Astrocyte of the cerebellum (primary cell): ENCODE measurements around the gene LHFPL3.

Experiments
- DNase-seq: peaks from one replicate; pipeline ENCODE4 v3.0.0-alpha.2; 2011; ENCODE audit warnings: low read depth
- H3K4me3 ChIP-seq: 2 replicates; pipeline ENCODE4 v1.5.1; 2011; ENCODE audit warnings: mild to moderate bottlenecking, low read depth, low read length, moderate library complexity
- in situ Hi-C: cut with HindIII; loops from 2 replicates; pipeline ENCODE4 v1.10.0; 2017; ENCODE audit warnings: low sequenced_read_pairs
- TF ChIP-seq, protein P1 (sequence below): IDR thresholded peaks from 2 replicates; pipeline ENCODE4 v1.5.1; 2012; ENCODE audit warnings: low read length, low read depth, moderate library complexity, mild to moderate bottlenecking; ENCODE audit errors: missing control alignments

The LHFPL3 gene

DNA sequence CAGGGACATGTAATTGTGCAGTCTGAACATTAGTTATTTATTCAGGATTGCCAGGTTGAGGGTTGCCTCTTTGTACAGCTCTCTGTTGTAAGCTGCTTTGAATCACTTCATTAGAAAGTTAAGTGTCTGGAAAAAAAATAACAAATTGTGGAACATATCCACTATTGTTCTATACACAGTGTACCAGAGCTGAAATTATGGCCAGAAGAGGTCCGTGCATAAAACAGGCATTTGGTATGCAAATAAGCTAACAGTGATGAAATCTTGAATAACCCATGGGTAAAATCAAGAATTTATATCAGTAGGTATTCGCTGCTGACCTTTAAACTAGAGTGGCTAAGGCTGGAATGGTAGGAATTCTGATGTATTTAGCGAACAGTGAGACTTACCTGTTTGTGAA is 152.1 kb downstream of the LHFPL3 start:
- TF ChIP-seq, protein P1, sequence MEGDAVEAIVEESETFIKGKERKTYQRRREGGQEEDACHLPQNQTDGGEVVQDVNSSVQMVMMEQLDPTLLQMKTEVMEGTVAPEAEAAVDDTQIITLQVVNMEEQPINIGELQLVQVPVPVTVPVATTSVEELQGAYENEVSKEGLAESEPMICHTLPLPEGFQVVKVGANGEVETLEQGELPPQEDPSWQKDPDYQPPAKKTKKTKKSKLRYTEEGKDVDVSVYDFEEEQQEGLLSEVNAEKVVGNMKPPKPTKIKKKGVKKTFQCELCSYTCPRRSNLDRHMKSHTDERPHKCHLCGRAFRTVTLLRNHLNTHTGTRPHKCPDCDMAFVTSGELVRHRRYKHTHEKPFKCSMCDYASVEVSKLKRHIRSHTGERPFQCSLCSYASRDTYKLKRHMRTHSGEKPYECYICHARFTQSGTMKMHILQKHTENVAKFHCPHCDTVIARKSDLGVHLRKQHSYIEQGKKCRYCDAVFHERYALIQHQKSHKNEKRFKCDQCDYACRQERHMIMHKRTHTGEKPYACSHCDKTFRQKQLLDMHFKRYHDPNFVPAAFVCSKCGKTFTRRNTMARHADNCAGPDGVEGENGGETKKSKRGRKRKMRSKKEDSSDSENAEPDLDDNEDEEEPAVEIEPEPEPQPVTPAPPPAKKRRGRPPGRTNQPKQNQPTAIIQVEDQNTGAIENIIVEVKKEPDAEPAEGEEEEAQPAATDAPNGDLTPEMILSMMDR, result no peak
- no peak for DNase-seq
- no peak overlapping the region for H3K4me3 ChIP-seq
- in situ Hi-C loops, result no loop called here

DNA sequence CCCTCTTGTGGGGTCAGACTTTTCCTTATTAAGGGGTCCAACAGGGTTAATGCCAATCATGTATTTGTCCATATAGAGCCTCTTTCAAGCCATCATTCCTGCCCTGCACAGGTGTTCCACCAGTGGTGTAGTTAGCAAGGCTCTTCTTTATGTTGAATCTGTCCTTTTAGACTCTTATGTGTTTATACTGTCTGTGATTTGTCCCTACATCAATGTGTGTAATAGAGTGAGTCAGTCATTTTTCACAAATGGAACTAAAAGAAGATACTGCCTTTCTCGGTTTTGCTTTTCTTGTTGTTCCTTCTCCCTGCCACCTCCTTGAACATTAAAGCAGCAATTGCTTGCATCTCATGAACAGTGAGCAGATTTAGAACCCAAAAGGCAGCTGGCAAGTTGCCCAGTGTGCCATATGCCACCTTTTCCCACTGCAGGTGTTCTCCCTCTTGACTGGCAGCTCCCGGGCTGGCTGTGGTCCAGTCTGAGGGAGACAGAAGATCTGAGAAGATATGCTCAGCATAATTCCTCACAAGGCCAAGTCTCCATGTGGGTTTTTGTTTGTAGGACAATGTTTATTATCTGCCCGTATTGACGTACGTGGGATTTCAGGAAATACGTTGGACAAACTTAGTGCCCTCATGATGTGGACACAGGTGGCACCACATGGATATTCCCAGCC is 154.1 kb downstream of the LHFPL3 start:
- DNase-seq, result no peak
- TF ChIP-seq, protein P1, result no peak
- no peak overlapping the region for H3K4me3 ChIP-seq
- in situ Hi-C loops, result no loop called here

DNA sequence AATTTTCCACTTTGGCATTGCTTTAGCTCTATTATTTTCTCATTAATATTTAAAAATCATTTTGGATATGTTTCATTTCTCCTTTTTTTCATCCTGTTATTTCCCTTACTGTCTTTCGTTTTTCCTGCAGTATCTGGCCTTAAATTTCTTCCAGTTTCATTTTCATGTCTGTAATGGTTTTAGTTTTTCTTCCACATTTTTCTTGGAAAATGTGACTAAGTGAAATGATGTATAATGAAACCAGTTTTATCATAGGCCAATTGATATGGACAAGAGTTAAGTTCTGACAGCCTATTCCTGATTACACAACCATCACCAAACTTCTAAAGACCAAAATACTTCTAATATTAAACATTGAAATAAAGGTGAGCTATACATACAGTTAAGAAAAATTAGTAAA is 158.5 kb downstream of the LHFPL3 start:
- in situ Hi-C loops, result no loop called here
- no peak for DNase-seq
- TF ChIP-seq, protein P1, result no peak
- no peak overlapping the region for H3K4me3 ChIP-seq

DNA sequence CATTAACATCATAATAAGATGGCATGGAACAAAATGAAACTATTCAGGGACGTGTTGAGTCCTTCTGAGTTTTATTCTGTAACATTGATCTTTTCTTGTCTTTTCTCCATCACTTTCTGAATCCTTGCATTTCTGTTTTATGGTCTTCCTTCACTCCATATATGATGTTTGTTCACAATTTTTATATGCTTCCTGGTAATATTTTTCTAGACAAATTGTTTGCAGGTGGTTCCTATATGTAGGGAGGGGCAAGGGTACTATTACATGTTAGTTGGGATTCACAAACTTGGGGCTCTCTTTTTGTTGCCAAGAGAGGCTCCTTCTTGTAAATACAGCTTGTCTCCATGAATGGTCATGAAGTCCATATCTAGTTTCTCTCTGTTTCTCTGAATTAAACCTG is 159.2 kb downstream of the LHFPL3 start:
- in situ Hi-C loops, result no loop called here
- no peak for DNase-seq
- no peak overlapping the region for H3K4me3 ChIP-seq
- TF ChIP-seq, protein P1, result no peak

DNA sequence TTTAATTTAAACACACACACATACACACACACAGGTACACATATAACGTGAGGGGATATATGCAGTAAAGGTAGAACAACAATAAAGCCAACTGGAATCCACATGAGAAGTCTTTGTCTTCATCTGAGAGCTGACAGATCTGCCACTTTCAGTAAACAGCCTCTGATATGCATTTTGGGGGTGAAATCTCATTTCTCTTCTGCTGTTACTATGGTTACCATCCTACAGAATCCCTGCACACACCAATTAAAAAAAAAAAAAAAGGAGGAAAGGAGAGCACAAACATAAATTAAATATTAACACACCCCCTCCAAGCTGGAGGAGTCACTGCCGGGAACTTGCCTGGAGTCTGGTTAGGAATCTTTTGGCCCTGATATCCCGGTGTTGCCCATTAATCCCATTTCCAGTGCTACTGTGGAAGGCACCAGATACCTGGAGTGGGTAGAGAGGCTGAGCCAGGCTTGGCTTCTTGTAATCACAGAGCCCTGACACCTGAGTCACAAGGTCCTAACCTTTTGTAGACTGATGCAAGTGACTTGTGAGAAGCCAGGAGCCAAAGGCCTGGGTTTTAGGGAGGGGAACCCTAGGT is 169.1 kb downstream of the LHFPL3 start:
- no peak overlapping the region for H3K4me3 ChIP-seq
- TF ChIP-seq, protein P1, result no peak
- in situ Hi-C loops, result no loop called here
- DNase-seq, result no peak

DNA sequence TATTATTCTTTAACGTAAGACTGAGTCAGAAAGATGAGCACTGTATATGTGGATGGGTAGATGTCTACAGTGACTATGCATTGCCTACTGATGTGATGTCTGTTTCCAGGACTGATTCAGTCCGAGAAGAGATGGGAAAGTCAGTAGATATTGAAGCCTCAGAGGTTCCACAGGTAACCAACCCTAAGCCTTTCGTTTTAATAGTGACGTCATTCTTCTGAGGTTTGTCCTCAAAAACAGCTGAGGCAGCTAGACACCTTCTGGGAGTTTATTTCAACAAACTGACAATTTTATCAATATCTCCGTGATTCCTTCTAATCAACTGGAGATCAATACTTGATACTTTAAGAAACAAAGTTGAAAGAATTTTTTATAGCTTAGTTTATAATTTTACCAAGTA is 171.6 kb downstream of the LHFPL3 start:
- H3K4me3 ChIP-seq, result no peak overlapping the region
- in situ Hi-C loops, result no loop called here
- TF ChIP-seq, protein P1, result no peak
- DNase-seq, result no peak
